Hematopoietic multipotent progenitor cell treated with erythropoietin and hydrocortisone succinate and interleukin-3 and kit ligand, for 4 days (in vitro differentiated cells): ENCODE measurements around the gene STKLD1.
"Not testable (repeated sequence)": the region's sequence is repeated elsewhere in the genome, so short reads cannot be mapped to it uniquely, and the experiment has no call there.

ENCODE experiments used
- DNase-seq: peaks from one replicate; pipeline ENCODE4 v3.0.0-alpha.2; 2015

Gene STKLD1

GRCh38 chr9:133389025-133389557, 12.9 kb downstream of the STKLD1 start:
- no peak for DNase-seq

GRCh38 chr9:133389562-133389961, 13.4 kb downstream of the STKLD1 start:
- no peak for DNase-seq

GRCh38 chr9:133390713-133391112, 14.5 kb downstream of the STKLD1 start:
- no peak for DNase-seq

- not testable (repeated sequence) for DNase-seq
Observed at GRCh38 chr9:133391449-133391848, 15.3 kb downstream of the STKLD1 start.

GRCh38 chr9:133392308-133392707, 16.1 kb downstream of the STKLD1 start:
- DNase-seq: not testable (repeated sequence)

GRCh38 chr9:133393399-133393798, 17.2 kb downstream of the STKLD1 start:
- no peak for DNase-seq

GRCh38 chr9:133394687-133395271, 18.6 kb downstream of the STKLD1 start:
- no peak for DNase-seq

GRCh38 chr9:133396952-133397351, 20.8 kb downstream of the STKLD1 start:
- peak; percentile 46 for DNase-seq

GRCh38 chr9:133397370-133397769, 21.2 kb downstream of the STKLD1 start:
- DNase-seq: no peak

- DNase-seq: no peak
Observed at GRCh38 chr9:133397895-133398294, 21.7 kb downstream of the STKLD1 start.

- no peak for DNase-seq
Observed at GRCh38 chr9:133400292-133400691, 24.1 kb downstream of the STKLD1 start.

- peak; percentile 27 for DNase-seq
Observed at GRCh38 chr9:133401588-133401987, 25.4 kb downstream of the STKLD1 start.

GRCh38 chr9:133402689-133403088, 26.5 kb downstream of the STKLD1 start:
- no peak for DNase-seq

GRCh38 chr9:133403766-133404453, 27.7 kb downstream of the STKLD1 start:
- DNase-seq: peak; percentile 72

GRCh38 chr9:133404454-133405002, 28.4 kb downstream of the STKLD1 start:
- DNase-seq: no peak

- no peak for DNase-seq
Observed at GRCh38 chr9:133405508-133406438, 29.6 kb downstream of the STKLD1 start.

GRCh38 chr9:133406480-133407307, 30.5 kb downstream of the STKLD1 start:
- DNase-seq: peak; percentile 89

GRCh38 chr9:133408042-133408441, 31.9 kb downstream of the STKLD1 start:
- no peak for DNase-seq

- DNase-seq: peak; percentile 16
Observed at GRCh38 chr9:133415170-133415569, 39.0 kb downstream of the STKLD1 start.

GRCh38 chr9:133417541-133418461, 41.6 kb downstream of the STKLD1 start, which contains the start of gene REXO4:
TSS of gene REXO4 (minus strand) at chr9:133418010. CDS start at chr9:133417844, 166 bp downstream.
- peak; percentile 96 for DNase-seq

- DNase-seq: peak; percentile 46
Observed at GRCh38 chr9:133419005-133419404, 42.8 kb downstream of the STKLD1 start.
